DLD1 (cell line): ENCODE measurements around the gene PRKCH.
"Not testable (repeated sequence)": the region's sequence is repeated elsewhere in the genome, so short reads cannot be mapped to it uniquely, and the experiment has no call there.

Experiments used
- in situ Hi-C: cut with HindIII; loops from 2 replicates; pipeline ENCODE4 v1.10.0; 2017; ENCODE audit warnings: low sequenced_read_pairs

PRKCH gene

GRCh38 chr14:61304688-61305087 lies 16.7 kb upstream of the PRKCH start:
- in situ Hi-C loops = no loop called here

GRCh38 chr14:61308198-61308597 lies 13.2 kb upstream of the PRKCH start:
- in situ Hi-C loops = no loop called here

DNA sequence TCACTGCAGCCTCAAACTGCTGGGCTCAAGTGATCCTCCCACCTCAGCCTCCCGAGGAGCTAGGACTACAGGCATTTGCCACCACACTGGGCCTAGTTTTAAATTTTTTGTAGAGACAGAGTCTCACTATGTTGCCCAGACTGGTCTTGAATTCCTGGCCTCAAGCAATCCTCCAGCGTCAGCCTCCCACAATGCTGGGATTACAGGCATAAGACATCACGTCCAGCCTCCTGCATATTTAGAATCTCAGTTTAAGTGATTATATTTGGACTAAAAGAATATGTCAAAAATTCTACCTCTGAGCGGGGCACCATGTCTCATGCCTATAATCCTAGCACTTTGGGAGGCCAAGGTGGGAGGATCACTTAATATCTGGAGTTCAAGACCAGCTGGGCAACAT lies 12.7 kb upstream of the PRKCH start:
- in situ Hi-C loops = not testable (repeated sequence)

GRCh38 chr14:61315313-61315712 lies 6.1 kb upstream of the PRKCH start:
- in situ Hi-C loops = no loop called here

DNA sequence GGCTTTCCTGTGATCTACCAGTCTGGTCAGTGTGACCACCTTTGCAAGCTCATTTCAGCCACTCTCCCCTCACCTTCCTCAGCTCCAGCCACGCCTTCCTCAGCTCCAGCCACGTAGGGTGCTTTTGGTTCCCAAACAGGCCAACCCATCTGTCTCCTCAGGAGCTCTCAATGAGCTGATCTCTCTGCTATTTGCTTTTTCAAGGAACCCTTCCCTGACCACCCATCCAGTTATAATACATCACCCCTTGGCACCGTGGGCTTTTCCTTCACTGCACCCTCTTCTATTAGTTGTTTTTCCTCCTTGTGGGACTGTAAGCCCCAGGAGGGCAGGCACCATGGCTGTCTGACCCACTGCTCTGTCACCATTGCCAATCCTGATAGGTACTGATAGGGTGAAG lies 2.3 kb upstream of the PRKCH start:
- in situ Hi-C loops = no loop called here

- in situ Hi-C loops = no loop called here
Measured at GRCh38 chr14:61319706-61320105, 1.7 kb upstream of the PRKCH start.

- in situ Hi-C loops = not testable (repeated sequence)
Measured at GRCh38 chr14:61320170-61320569, 1.2 kb upstream of the PRKCH start.

DNA sequence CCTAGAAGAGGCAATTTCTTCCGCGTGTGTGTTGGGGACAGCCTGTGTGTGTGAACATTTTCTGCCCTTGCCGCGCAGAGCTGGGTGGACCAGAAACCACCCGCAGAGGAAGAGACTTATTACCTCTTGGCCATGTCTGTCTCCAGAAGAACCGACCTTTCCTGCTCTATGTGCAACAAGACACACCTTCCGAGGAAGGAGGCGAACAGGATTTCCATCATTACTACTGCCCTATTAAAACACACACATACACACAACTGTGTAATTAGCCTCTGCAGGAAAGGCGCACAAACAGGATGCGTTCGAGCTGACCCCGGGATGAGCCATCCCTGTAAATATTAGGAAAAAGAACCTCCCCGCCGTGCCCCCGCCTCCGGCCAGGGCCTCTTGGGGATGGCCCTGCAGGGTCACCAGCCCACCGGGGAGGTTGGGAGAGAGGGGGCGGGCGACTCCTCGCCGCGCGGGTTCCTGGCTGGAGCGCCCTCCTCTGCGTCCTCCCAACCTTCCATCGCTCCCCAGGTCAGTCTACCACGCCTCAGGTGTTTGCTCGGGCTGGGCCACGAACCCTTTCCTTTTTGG lies 484 bp upstream of the PRKCH start:
- in situ Hi-C loops = no loop called here

- in situ Hi-C loops = no loop called here
Measured at GRCh38 chr14:61322011-61322798, 826 bp downstream of the PRKCH start.

- in situ Hi-C loops = no loop called here
Measured at GRCh38 chr14:61322799-61323290, 1.5 kb downstream of the PRKCH start.

- in situ Hi-C loops = no loop called here
Measured at GRCh38 chr14:61323970-61324369, 2.6 kb downstream of the PRKCH start.

DNA sequence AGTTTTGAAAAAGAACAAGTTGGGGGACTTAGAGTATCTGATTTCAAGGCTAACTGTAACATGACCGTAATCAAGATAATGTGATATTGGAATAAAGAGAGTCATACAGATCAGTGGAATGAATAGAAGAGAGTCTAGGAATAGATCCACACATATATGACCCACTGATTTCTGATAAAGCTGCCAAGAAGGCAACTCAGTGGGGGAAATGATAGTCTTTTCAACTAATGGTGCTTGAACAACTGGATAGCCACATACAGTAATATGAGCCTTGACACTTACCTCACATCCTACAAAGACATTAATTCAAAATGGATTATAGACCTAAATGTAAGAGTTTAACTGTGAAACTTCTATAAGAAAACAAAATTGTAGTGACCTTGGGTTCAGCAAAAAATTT lies 3.8 kb downstream of the PRKCH start:
- in situ Hi-C loops = no loop called here

GRCh38 chr14:61326146-61326545 lies 4.8 kb downstream of the PRKCH start:
- in situ Hi-C loops = no loop called here

GRCh38 chr14:61326847-61327246 lies 5.5 kb downstream of the PRKCH start:
- in situ Hi-C loops = no loop called here

- in situ Hi-C loops = no loop called here
Measured at GRCh38 chr14:61328626-61329262, 7.4 kb downstream of the PRKCH start.

GRCh38 chr14:61329478-61330051 lies 8.2 kb downstream of the PRKCH start:
- in situ Hi-C loops = no loop called here

DNA sequence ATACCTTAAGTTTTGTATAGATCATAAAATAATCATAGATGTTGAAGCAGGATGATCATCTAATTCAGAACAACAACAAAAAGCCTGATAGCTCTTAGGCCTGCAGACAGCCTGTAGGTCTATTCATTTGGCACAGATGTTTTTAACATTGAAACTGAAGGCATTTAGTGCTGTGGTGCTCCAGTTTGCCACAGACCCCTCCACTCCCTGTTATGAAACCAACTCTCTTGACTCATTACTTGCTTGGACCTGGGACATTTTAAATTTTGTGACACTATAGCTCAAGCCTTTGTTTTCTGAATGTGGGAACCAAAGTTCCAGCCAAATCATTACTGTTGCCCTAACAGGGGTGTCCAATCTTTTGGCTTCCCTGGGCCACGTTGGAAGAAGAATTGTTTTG lies 9.1 kb downstream of the PRKCH start:
- in situ Hi-C loops = no loop called here

- in situ Hi-C loops = no loop called here
Measured at GRCh38 chr14:61331992-61332657, 10.7 kb downstream of the PRKCH start.

DNA sequence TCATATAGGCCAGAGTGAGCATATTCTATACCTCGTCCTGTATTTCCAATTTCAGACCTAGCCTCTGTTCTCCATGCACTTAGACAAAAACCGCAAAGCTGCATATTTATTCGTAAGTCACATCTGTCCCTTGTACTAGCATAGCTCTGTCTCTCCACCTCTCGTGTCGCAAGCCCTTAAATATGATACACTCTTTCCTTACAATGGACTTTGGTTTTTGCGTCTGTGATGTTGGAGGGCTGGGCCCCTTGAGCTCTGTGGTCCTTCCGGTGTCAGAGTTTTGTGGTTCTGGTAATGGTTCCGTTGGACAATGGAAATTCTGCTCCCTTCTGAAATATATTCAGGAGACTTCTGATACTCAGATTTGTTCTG lies 11.3 kb downstream of the PRKCH start:
- in situ Hi-C loops = no loop called here

DNA sequence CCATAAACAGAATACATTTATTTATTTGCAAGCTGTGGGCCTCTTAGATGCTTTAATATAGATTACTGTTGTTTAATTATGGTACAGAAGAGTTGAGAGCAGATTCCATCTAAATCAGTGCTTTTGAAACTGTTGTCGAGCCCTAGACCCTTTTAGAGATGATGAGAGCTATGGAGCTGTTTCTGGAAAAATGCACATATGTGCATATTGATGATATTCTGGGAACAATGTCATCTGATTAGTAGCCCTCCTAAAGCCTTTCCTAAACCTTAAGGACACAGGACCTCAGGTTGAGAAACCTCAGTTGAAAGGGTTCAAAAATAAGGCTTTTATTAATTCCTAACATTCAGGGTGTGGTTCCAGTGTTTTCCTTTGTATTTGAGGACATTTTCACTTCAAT lies 11.7 kb downstream of the PRKCH start:
- in situ Hi-C loops = no loop called here

DNA sequence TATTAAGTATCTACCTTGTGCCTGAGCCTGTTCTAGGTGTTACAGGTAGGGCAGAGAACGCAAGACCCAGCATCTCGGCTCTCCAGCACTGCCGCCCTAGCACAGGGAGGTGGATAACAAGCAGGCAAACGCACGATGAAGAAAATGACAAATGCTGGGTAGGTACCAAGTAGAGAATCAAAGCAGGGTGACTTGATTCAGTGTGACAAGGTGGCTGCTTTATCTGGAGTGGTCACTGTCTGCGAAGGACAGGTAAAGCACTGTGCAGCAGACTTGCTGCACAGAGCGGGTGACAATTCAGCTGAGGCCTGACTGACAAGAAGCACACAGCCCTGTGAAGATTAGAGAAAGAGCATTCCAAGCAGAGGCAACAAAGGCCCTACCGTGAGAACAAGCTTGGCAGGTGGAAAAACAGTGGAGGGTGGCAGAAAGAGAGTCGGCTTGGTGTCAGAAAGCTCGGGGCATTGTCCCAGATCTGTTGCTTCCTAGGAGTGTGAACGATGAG lies 12.9 kb downstream of the PRKCH start:
- in situ Hi-C loops = no loop called here
